K562 (cell line): Measurements from ENCODE around the gene CNNM3. TPM values are rescaled to one million over a fixed set of nuclear protein-coding genes. Genes with fewer than 3 reads are reported as not detected.

Experiments used
- CBFB ChIP-seq: sonication (generic); formaldehyde crosslinking; IDR thresholded peaks from 2 replicates; pipeline ENCODE4 v1.4.0; 2020; ENCODE audit warnings: mild to moderate bottlenecking, missing genetic modification reagents
- CUX1 ChIP-seq: fragments of 200-800 bp; sonication (Bioruptor generic); IDR thresholded peaks from 2 replicates; pipeline ENCODE4 v1.6.1; 2016; ENCODE audit warnings: missing genetic modification characterization, missing compliant biosample characterization
- DNMT1 ChIP-seq: fragments of 450-650 bp; IDR thresholded peaks from 2 replicates; pipeline ENCODE4 v1.6.1; 2016; ENCODE audit warnings: antibody characterized with exemption, mild to moderate bottlenecking
- FOXJ2 ChIP-seq: fragments of 200-800 bp; sonication (Bioruptor generic); IDR thresholded peaks from 2 replicates; pipeline ENCODE4 v1.6.1; 2016; ENCODE audit warnings: missing genetic modification characterization, missing compliant biosample characterization
- HDGF ChIP-seq: fragments of 450-650 bp; IDR thresholded peaks from 2 replicates; pipeline ENCODE4 v1.6.1; 2016
- KDM2B ChIP-seq: fragments of 250-450 bp; sonication (Bioruptor Pico); IDR thresholded peaks from 2 replicates; pipeline ENCODE4 v1.8.0; 2021; ENCODE audit warnings: mild to moderate bottlenecking, moderate library complexity
- MGA ChIP-seq: fragments of 450-650 bp; IDR thresholded peaks from 2 replicates; pipeline ENCODE4 v1.6.1; 2016; ENCODE audit warnings: mild to moderate bottlenecking, moderate library complexity
- POLR2AphosphoS2 ChIP-seq: IDR thresholded peaks from 2 replicates; pipeline ENCODE4 v1.6.1; 2012; ENCODE audit warnings: low read length, improper control_type of control experiment
- SIN3B ChIP-seq: fragments of 450-650 bp; IDR thresholded peaks from 2 replicates; pipeline ENCODE4 v1.6.1; 2017; ENCODE audit warnings: low read depth, mild to moderate bottlenecking, moderate library complexity
- TAF7 ChIP-seq: fragments of 450-650 bp; IDR thresholded peaks from 2 replicates; pipeline ENCODE4 v1.6.1; 2016; ENCODE audit warnings: missing genetic modification characterization, missing compliant biosample characterization
- ZNF311 ChIP-seq: fragments of 250-450 bp; sonication (Bioruptor Pico); IDR thresholded peaks from 2 replicates; pipeline ENCODE4 v1.4.0; 2020; ENCODE audit warnings: mild to moderate bottlenecking, moderate library complexity
- ZNF551 ChIP-seq: fragments of 250-450 bp; sonication (Bioruptor Pico); IDR thresholded peaks from 2 replicates; pipeline ENCODE4 v1.5.0; 2021; ENCODE audit warnings: mild to moderate bottlenecking, moderate library complexity
- polyA plus RNA-seq, 8 experiments: library from polyadenylated mRNA; depleted of rRNA in 4 of 8; stranded (reverse) in 5 of 8; unstranded in 3 of 8; fragments of >200 nt; fragmentation: Nextera tagmentation in 2 of 8; fragmentation: Illumina TruSeq in 1 of 8; extraction: Ambion mirVana in 2 of 8; extraction: Trizol in 1 of 8; gene quantifications; 2 replicates each; pipeline versions ENCODE4 v1.2.1 to v1.2.3, GENCODE V29; 2011 to 2014; ENCODE audit warnings: inconsistent platforms in 1 of 8, missing spikeins in 1 of 8
- total RNA-seq, 7 experiments: library from RNA; depleted of rRNA in 6 of 7; stranded (reverse); fragments of >200 nt in 6 of 7; fragmentation: Illumina TruSeq in 2 of 7; extraction: Trizol in 2 of 7; gene quantifications; 2 replicates each; pipeline versions ENCODE4 v1.2.1 to v1.2.3, GENCODE V29; 2011 to 2021; ENCODE audit warnings: low replicate concordance in 1 of 7

Gene CNNM3
- total and polyA plus RNA-seq, 9 of the 15 experiments (the other 6 are each of a cell fraction or from before 2014, with no cell fraction given), result 1.4 to 16.9 (median 6.5) TPM

- TF ChIP-seq CUX1 (CRISPR knock-in tag), result no peak
- no peak for TF ChIP-seq KDM2B (CRISPR knock-in tag)
- TF ChIP-seq DNMT1, result no peak
- TF ChIP-seq TAF7, result no peak
- TF ChIP-seq HDGF, result no peak
- TF ChIP-seq SIN3B, result no peak
- no peak for TF ChIP-seq FOXJ2 (tag)
- no peak for TF ChIP-seq POLR2AphosphoS2
- no peak for TF ChIP-seq ZNF311
- TF ChIP-seq CBFB, result no peak
- no peak for TF ChIP-seq ZNF551
- no peak for TF ChIP-seq MGA
These were observed 5.9 kb upstream of the CNNM3 start (continued) for GRCh38 chr2:96809951-96810782.
